Measurements from ENCODE around the gene GBX2. TPM values are rescaled to one million over a fixed set of nuclear protein-coding genes. Genes with fewer than 3 reads are reported as not detected.
A peak's percentile ranks its signal among the peaks of the same experiment; 100 is the strongest.

The GBX2 gene
- total RNA-seq, 1 experiment from 2014 or later, result 5.9 TPM

GRCh38 chr2:236162031-236162845 is 5.9 kb downstream of the GBX2 start:
- Histone ChIP-seq H3K9me2 (ENCODE audit: insufficient read depth) (no peaks in the 10 kb centered on the region), H3K9ac (ENCODE audit: low read length) (no peak overlapping the region), H3K4me3 (replicated peaks in 1 of 2; ENCODE audit: low read depth in 1 of 2, low read length in 2 of 2) (no peak overlapping the region), H3K36me3 (ENCODE audit: control insufficient read depth in 1 of 2, insufficient read depth in 2 of 2, low read length in 2 of 2) (no peaks in the 10 kb centered on the region), H3K27ac (ENCODE audit: low read depth, low read length) (peak overlapping the region; percentile 33; the same call in 1 of the 2 replicates), H3K79me2 (ENCODE audit: insufficient read depth, low read length) (peaks cover 4% of the 10 kb centered on the region; the same call in 1 of the 2 replicates), H3K9me3 (ENCODE audit: control insufficient read depth in 1 of 2, insufficient read depth in 1 of 2, low read depth in 1 of 2, low read length in 2 of 2) (no peaks in the 10 kb centered on the region), H3K4me2 (ENCODE audit: low read length) (no peak overlapping the region), H3K4me1 (ENCODE audit: control insufficient read depth in 1 of 2, insufficient read depth in 2 of 2, low read length in 2 of 2) (peaks cover 0 to 18% of the 10 kb centered on the region in 2 experiments; a peak in 1 of 4 replicates), H2AFZ (ENCODE audit: low read depth, low read length, poor library complexity, severe bottlenecking) (no peak overlapping the region), H4K20me1 (ENCODE audit: insufficient read depth) (no peaks in the 10 kb centered on the region), H3K27me3 (ENCODE audit: insufficient read depth, low read length) (no peaks in the 10 kb centered on the region)
- ChIA-PET POLR2A (no interaction called here), CTCF (interaction anchor here (1.9 kb wide), 1 partner anchor 19 kb away, joined by 6 read pairs; no protein-coding TSS in a partner anchor), RAD21 (ENCODE audit: low non-redundant PET in 1 of 2, low total read pairs in 2 of 2, uncharacterized antibody in 2 of 2, unreplicated experiment in 2 of 2) (no interaction called here)
- intact Hi-C loops (cut with micrococcal nuclease), result no loop called here
- TF ChIP-seq ZBTB33 (IDR thresholded peaks at IDR 0.05; ENCODE audit: extremely low read depth, insufficient replicate concordance, low read length) (no peak), ATF3 (IDR thresholded peaks at IDR 0.05) (no peak), EZH2phosphoT487 (IDR thresholded peaks at IDR 0.05; ENCODE audit: borderline replicate concordance) (no peak), POLR2A (IDR thresholded peaks at IDR 0.05; ENCODE audit: borderline replicate concordance, extremely low read depth, insufficient read depth, insufficient read length) (no peak), ZFX (IDR thresholded peaks at IDR 0.05) (no peak), YY1 (IDR thresholded peaks at IDR 0.05; ENCODE audit: extremely low read depth, insufficient replicate concordance, low read depth, low read length) (no peak), SP1 (IDR thresholded peaks at IDR 0.05; ENCODE audit: low read depth) (no peak), POLR2AphosphoS5 (IDR thresholded peaks at IDR 0.05; ENCODE audit: low read depth, low read length) (no peak), SRF (IDR thresholded peaks at IDR 0.05; ENCODE audit: low read depth) (no peak), SIN3A (IDR thresholded peaks at IDR 0.05; ENCODE audit: low read depth) (no peak), CBX3 (IDR thresholded peaks at IDR 0.05; ENCODE audit: low read depth) (no peak), CEBPB (IDR thresholded peaks at IDR 0.05; ENCODE audit: low read depth) (no peak), CTCF (IDR thresholded peaks at IDR 0.05 in 2 of 3, conservative IDR thresholded peaks at IDR 0.05 in 1 of 3; ENCODE audit: borderline replicate concordance in 1 of 3, insufficient read depth in 1 of 3, low read depth in 2 of 3, low read length in 2 of 3) (no peak), ELF1 (IDR thresholded peaks at IDR 0.05; ENCODE audit: borderline replicate concordance, low read depth) (no peak), FOSL1 (IDR thresholded peaks at IDR 0.05; ENCODE audit: low read depth) (no peak), JUND (IDR thresholded peaks at IDR 0.05) (no peak)
- no TSS peak for BruUV-seq (replicated peaks)
- no peak for DNase-seq (ENCODE audit: low read depth, low spot score)
- no peak for ATAC-seq
